Measurements from ENCODE around the gene ZNF33B.

DNA sequence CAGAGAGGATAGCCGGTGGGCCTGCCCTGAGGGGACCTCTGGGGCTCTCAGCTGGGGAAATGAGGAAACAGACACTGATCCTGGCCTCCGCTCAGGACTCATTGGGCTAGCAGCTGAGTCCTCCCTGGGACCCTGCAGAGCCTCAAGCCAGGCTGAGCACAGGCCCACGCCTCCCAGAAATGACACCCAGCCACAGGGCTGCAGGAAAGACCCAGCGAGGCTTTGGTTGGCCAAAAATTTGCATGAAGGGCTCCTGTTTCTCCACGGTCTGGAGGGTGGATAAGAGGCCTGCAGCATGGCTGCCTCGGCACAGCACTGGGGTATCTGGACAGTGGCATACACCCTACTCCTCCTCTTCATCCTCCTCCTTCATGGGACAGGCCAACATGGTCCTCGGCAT is 60.4 kb downstream of the ZNF33B start:
- TF ChIP-seq, protein P1, sequence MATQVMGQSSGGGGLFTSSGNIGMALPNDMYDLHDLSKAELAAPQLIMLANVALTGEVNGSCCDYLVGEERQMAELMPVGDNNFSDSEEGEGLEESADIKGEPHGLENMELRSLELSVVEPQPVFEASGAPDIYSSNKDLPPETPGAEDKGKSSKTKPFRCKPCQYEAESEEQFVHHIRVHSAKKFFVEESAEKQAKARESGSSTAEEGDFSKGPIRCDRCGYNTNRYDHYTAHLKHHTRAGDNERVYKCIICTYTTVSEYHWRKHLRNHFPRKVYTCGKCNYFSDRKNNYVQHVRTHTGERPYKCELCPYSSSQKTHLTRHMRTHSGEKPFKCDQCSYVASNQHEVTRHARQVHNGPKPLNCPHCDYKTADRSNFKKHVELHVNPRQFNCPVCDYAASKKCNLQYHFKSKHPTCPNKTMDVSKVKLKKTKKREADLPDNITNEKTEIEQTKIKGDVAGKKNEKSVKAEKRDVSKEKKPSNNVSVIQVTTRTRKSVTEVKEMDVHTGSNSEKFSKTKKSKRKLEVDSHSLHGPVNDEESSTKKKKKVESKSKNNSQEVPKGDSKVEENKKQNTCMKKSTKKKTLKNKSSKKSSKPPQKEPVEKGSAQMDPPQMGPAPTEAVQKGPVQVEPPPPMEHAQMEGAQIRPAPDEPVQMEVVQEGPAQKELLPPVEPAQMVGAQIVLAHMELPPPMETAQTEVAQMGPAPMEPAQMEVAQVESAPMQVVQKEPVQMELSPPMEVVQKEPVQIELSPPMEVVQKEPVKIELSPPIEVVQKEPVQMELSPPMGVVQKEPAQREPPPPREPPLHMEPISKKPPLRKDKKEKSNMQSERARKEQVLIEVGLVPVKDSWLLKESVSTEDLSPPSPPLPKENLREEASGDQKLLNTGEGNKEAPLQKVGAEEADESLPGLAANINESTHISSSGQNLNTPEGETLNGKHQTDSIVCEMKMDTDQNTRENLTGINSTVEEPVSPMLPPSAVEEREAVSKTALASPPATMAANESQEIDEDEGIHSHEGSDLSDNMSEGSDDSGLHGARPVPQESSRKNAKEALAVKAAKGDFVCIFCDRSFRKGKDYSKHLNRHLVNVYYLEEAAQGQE (IDR thresholded peaks at IDR 0.05; ENCODE audit: low read depth), result no peak
- no peak for TF ChIP-seq NFIC (IDR thresholded peaks at IDR 0.05)
- TF ChIP-seq EP300 (IDR thresholded peaks at IDR 0.05; ENCODE audit: borderline replicate concordance), result no peak
- TF ChIP-seq MAX (IDR thresholded peaks at IDR 0.05), result no peak
- TF ChIP-seq TAF1 (IDR thresholded peaks at IDR 0.05; ENCODE audit: low read depth), result no peak
- TF ChIP-seq YY1 (IDR thresholded peaks at IDR 0.05; ENCODE audit: low read depth), result no peak
- TF ChIP-seq CREB1 (IDR thresholded peaks at IDR 0.05; ENCODE audit: low read depth), result no peak
